ENCODE measurements around the gene MAD2L2. TPM values are rescaled to one million over a fixed set of nuclear protein-coding genes. Genes with fewer than 3 reads are reported as not detected.

Gene MAD2L2
- total and polyA plus RNA-seq, 9 of the 15 experiments (the other 6 are each of a cell fraction or from before 2014, with no cell fraction given): 12.4 to 286 (median 143) TPM

DNA sequence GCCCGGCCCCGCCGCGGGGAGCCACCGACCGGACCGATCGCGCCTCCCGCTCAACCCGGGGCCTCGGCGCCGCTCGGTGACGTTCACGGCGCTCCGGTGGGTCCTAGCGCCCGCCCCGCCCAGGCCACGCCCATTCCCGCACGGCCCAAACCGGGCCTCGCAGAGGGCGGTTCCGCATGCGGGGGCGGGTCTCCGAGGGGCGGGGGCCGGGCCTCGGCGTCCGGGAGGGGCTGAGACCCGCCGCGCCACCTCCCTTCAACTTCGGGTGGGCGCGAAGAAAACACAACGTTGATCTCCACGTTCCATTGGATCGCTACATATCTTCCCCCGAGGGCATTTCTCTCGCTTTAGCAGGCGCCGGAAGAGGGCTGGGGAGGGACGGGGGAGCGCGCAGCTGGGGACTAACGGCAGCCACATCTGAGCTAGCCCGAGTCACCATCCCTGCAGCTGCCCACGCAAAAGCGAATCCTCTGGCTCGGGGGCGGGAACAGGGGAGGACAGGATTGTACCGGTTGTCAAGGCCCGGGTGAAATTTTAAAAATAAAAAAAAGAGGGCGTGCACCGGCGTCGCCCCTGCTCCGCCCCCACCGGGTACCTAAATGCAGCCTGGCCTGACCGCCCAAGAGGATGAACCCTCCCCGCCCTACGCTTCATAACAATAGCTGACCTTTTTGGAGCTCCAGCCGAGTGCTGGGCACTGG lies at the start of gene MAD2L2 (continued):
- no peak for TF ChIP-seq XRCC3 (IDR thresholded peaks at IDR 0.05)
- no peak; the same call in 1 of the 2 replicates for TF ChIP-seq ZNF395 (CRISPR knock-in tag; IDR thresholded peaks at IDR 0.05)
- peak; percentile 68 for TF ChIP-seq CTBP1 (IDR thresholded peaks at IDR 0.05; ENCODE audit: borderline replicate concordance)
- TF ChIP-seq ZNF592 (IDR thresholded peaks at IDR 0.05): no peak
- no peak for TF ChIP-seq SRSF7 (optimal IDR thresholded peaks at IDR 0.05; ENCODE audit: low read depth, low read length)
- TF ChIP-seq, protein P1, sequence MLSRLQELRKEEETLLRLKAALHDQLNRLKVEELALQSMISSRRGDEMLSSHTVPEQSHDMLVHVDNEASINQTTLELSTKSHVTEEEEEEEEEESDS (CRISPR knock-in tag; IDR thresholded peaks at IDR 0.05): no peak
- no peak for TF ChIP-seq MCM2 (IDR thresholded peaks at IDR 0.05; ENCODE audit: low read depth)
- TF ChIP-seq ATF1 (CRISPR knock-in tag; IDR thresholded peaks at IDR 0.05): peak; percentile 88
- peak; percentile 97 for TF ChIP-seq ATF1 (tag; IDR thresholded peaks at IDR 0.05)
- TF ChIP-seq PHB2 (IDR thresholded peaks at IDR 0.05; ENCODE audit: low read depth): no peak
- no peak for TF ChIP-seq PHF20 (IDR thresholded peaks at IDR 0.05; ENCODE audit: partially characterized antibody)
- TF ChIP-seq CEBPB (tag; IDR thresholded peaks at IDR 0.05): no peak
- TF ChIP-seq PTTG1 (tag; IDR thresholded peaks at IDR 0.05; ENCODE audit: low read depth): no peak
- TF ChIP-seq, protein P2, sequence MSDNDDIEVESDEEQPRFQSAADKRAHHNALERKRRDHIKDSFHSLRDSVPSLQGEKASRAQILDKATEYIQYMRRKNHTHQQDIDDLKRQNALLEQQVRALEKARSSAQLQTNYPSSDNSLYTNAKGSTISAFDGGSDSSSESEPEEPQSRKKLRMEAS (CRISPR knock-in tag; IDR thresholded peaks at IDR 0.05): 0 out of 2 replicates have a peak, but pooled peaks have one; percentile 52
- peak; percentile 8 for TF ChIP-seq SMAD1 (IDR thresholded peaks at IDR 0.05; ENCODE audit: low read depth, low read length, partially characterized antibody)
- peak; percentile 79; the same call in 1 of the 2 replicates for TF ChIP-seq NCOA1 (IDR thresholded peaks at IDR 0.05; ENCODE audit: low read depth)
- TF ChIP-seq WHSC1 (IDR thresholded peaks at IDR 0.05; ENCODE audit: low read length): no peak
- TF ChIP-seq CREB5 (CRISPR knock-in tag; IDR thresholded peaks at IDR 0.05): no peak
- TF ChIP-seq THAP12 (CRISPR knock-in tag; IDR thresholded peaks at IDR 0.05): peak; percentile 16; the same call in 1 of the 2 replicates
